ENCODE measurements around the gene PMM1.

DNA sequence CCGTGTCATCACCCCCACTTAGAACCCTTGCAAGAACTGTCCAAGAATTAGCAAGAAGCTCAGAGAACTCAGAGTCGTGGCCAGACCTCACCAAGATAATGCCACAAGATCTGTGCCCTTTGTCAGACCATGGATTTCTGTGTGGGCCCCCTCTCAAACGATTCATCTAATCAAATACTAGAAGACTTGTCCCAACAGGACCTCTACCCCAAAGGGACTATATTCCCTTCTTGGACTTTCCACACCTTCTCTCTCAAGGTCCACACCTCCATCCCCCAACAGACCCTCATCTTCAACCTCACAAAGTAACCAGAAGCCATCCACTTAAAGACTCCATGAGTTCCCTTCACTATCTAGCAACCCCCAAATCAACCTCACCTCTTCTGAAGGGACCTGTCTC, 48.2 kb downstream of the PMM1 start:
- TF ChIP-seq, protein P1, sequence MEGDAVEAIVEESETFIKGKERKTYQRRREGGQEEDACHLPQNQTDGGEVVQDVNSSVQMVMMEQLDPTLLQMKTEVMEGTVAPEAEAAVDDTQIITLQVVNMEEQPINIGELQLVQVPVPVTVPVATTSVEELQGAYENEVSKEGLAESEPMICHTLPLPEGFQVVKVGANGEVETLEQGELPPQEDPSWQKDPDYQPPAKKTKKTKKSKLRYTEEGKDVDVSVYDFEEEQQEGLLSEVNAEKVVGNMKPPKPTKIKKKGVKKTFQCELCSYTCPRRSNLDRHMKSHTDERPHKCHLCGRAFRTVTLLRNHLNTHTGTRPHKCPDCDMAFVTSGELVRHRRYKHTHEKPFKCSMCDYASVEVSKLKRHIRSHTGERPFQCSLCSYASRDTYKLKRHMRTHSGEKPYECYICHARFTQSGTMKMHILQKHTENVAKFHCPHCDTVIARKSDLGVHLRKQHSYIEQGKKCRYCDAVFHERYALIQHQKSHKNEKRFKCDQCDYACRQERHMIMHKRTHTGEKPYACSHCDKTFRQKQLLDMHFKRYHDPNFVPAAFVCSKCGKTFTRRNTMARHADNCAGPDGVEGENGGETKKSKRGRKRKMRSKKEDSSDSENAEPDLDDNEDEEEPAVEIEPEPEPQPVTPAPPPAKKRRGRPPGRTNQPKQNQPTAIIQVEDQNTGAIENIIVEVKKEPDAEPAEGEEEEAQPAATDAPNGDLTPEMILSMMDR (IDR thresholded peaks at IDR 0.05; ENCODE audit: insufficient read depth, low read depth, low read length), result no peak
- TF ChIP-seq EZH2 (IDR thresholded peaks at IDR 0.05; ENCODE audit: insufficient read depth, low read length), result no peak
